T-helper 1 cell treated with Interleukin-12 subunit alpha and Interleukin-12 subunit beta and Interleukin-4 antibody, amounts not matched to agents 30 μg/mL and 1 μg/mL, for 36 hours (primary cell): ENCODE results near the gene ACAD11.

Experiments used
- H3K27ac Mint-ChIP-seq: one replicate; pipeline ENCODE4 v1.8.0; 2021; ENCODE audit warnings: mild to moderate bottlenecking, mixed read lengths
- H3K27me3 Mint-ChIP-seq: one replicate; pipeline ENCODE4 v1.8.0; 2021; ENCODE audit warnings: low read depth, mixed read lengths
- H3K36me3 Mint-ChIP-seq: one replicate; pipeline ENCODE4 v1.8.0; 2021; ENCODE audit warnings: low read depth, mixed read lengths
- H3K4me1 Mint-ChIP-seq: one replicate; pipeline ENCODE4 v1.8.0; 2021; ENCODE audit warnings: low read depth, mixed read lengths
- H3K4me3 Mint-ChIP-seq: one replicate; pipeline ENCODE4 v1.8.0; 2021; ENCODE audit warnings: mild to moderate bottlenecking, moderate library complexity, mixed read lengths
- H3K9me3 Mint-ChIP-seq: one replicate; pipeline ENCODE4 v1.8.0; 2021; ENCODE audit warnings: mixed read lengths

Gene ACAD11, protein sequence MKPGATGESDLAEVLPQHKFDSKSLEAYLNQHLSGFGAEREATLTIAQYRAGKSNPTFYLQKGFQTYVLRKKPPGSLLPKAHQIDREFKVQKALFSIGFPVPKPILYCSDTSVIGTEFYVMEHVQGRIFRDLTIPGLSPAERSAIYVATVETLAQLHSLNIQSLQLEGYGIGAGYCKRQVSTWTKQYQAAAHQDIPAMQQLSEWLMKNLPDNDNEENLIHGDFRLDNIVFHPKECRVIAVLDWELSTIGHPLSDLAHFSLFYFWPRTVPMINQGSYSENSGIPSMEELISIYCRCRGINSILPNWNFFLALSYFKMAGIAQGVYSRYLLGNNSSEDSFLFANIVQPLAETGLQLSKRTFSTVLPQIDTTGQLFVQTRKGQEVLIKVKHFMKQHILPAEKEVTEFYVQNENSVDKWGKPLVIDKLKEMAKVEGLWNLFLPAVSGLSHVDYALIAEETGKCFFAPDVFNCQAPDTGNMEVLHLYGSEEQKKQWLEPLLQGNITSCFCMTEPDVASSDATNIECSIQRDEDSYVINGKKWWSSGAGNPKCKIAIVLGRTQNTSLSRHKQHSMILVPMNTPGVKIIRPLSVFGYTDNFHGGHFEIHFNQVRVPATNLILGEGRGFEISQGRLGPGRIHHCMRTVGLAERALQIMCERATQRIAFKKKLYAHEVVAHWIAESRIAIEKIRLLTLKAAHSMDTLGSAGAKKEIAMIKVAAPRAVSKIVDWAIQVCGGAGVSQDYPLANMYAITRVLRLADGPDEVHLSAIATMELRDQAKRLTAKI

DNA sequence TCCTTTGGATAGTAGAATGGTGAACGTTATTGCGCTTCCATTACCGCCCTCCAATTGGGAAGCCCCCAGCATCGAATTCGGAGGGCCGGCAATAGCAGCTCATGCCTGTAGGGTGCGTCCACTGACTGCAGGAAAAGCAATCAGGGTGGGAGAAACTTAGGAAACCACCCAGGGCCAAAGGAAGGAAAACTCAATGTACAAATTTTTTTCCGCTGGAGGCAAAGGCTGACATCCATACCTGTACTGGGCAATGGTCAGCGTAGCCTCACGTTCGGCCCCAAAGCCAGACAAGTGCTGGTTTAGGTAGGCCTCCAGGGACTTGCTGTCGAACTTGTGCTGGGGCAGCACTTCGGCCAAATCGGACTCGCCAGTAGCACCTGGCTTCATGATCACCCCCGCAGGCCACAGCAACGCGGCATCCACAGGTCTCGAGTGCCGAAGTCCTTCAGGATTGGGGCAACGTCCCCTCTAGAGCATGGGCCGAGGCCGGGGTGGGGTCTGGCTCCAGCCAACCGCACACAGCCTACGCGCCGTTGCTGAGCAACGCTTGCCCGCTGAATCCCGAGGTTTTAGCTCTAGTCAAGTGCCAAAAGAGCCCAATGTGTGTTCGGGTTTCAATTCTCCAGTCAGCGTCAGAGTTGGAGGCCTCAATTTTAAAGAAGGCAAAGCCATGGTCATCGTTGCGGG is at the start of gene ACAD11:
ACAD11 (minus strand) TSS at position 445 of the 687 bp plus-strand sequence; CDS start at position 387, 58 bp downstream.
- Mint-ChIP-seq H3K4me1 (peaks cover 29% of the 10 kb centered on the region), H3K36me3 (no peaks in the 10 kb centered on the region), H3K9me3 (no peaks in the 10 kb centered on the region)

DNA sequence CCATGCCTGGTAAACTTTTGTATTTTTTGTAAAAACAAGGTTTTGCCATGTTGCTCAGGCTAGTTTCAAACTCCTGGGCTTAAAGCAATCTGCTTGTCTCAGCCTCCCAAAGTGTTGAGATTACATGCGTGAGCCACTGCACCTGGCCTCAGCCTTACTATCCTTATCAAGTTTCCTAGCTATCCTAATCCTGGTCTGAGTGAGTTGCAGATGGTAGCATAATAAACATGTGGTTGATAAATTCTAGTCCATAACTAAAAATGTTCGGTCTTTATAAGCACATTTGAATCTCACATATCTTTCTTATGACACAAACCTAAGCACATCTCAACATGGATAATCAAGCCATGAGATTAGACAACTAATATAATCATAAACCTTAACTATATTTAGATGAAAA is 44.1 kb upstream of the ACAD11 start:
- Mint-ChIP-seq H3K4me3 (no peak overlapping the region), H3K9me3 (no peaks in the 10 kb centered on the region), H3K27me3 (no peaks in the 10 kb centered on the region), H3K27ac (no peak overlapping the region), H3K4me1 (no peaks in the 10 kb centered on the region), H3K36me3 (peaks cover 42% of the 10 kb centered on the region)

More for the DNA sequence above, at the start of gene ACAD11:
- H3K4me3 Mint-ChIP-seq = peak within 1 kb of the TSS; percentile 96
- H3K27ac Mint-ChIP-seq = peak within 1 kb of the TSS; percentile 97
- no peaks in the 10 kb centered on the region for H3K27me3 Mint-ChIP-seq

DNA sequence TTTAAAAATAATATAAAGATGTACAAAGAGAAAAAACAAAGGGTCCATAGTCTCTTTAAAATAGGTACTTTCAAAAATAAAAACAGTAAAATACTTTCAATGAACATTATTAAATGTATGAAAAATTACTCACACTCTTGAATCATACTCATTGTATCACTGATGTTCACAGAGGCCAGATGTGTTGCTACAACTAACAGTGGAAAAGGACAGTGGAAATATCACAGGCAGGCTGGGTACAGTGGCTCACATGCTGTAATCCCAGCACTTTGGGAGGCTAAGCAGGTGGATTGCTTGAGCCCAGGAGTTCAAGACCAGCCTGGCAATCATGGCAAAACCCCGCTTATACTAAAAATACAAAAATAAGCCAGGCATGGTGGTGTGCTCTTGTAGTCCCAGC is 35.8 kb upstream of the ACAD11 start:
- Mint-ChIP-seq H3K9me3 (no peaks in the 10 kb centered on the region), H3K36me3 (peaks cover 29% of the 10 kb centered on the region), H3K27me3 (no peaks in the 10 kb centered on the region), H3K27ac (no peak overlapping the region), H3K4me3 (no peak overlapping the region), H3K4me1 (no peaks in the 10 kb centered on the region)

DNA sequence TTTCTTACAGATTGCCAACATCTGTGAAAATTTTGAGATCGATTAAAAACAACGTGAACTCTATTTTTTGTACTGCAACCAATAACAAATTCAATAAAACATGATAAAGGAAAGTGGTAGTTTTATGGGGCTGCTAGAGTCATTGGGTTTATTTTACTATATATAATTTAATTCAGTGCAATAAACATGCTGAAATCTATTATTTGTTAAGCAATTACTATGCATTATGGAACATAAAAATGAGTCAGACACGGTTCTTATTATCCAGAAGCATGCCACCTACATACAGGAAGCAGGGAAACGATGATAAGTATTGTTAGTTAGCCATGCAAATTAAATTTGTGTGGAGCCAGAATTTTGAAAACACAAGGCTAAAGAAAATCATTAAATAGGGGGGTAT is 35.4 kb upstream of the ACAD11 start:
- H3K9me3 Mint-ChIP-seq = no peaks in the 10 kb centered on the region
- H3K27ac Mint-ChIP-seq = no peak overlapping the region
- peaks cover 30% of the 10 kb centered on the region for H3K36me3 Mint-ChIP-seq
- H3K4me1 Mint-ChIP-seq = no peaks in the 10 kb centered on the region
- no peaks in the 10 kb centered on the region for H3K27me3 Mint-ChIP-seq
- no peak overlapping the region for H3K4me3 Mint-ChIP-seq

DNA sequence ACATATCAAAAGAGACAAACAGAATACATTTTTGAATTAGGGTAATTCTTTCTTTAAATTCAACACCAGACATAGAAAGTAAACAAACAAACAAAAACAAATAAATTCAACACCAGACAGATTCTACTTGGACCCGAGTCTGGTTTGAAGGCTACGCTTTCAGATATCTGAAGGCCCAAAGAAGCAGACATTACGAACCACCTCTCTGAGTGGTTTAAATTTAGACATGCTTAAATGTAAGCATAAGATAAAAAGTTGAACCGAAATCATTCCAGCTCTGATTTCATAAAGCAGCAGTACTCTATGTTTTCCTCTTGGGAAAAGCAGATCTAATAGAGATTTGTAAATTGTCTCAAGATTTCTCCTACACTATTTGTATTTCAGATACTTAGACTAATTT is 30.4 kb upstream of the ACAD11 start:
- H3K4me1 Mint-ChIP-seq = no peaks in the 10 kb centered on the region
- no peak overlapping the region for H3K27ac Mint-ChIP-seq
- no peak overlapping the region for H3K4me3 Mint-ChIP-seq
- H3K36me3 Mint-ChIP-seq = peaks cover 31% of the 10 kb centered on the region
- no peaks in the 10 kb centered on the region for H3K9me3 Mint-ChIP-seq
- H3K27me3 Mint-ChIP-seq = no peaks in the 10 kb centered on the region

DNA sequence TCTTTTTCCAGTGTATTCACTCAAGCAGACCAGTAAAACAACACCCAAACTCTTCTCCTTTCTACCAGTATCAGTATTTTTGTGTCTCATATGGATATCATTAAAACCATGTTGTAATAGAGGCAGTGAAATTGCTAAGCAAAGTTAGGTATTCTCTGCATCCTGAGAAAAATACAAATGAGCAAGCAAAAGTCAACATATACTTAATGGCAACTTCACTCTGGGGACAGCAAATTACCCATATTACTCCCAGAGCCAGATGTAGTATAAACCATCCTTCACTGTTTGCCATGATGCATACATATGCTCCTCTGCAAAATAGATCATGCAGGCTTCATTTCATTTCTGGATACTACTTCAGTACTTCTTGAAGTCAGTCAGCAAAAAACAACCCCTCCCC is 22.6 kb upstream of the ACAD11 start:
- peaks cover 18% of the 10 kb centered on the region for H3K36me3 Mint-ChIP-seq
- no peaks in the 10 kb centered on the region for H3K9me3 Mint-ChIP-seq
- H3K4me1 Mint-ChIP-seq = no peaks in the 10 kb centered on the region
- no peak overlapping the region for H3K4me3 Mint-ChIP-seq
- no peak overlapping the region for H3K27ac Mint-ChIP-seq
- H3K27me3 Mint-ChIP-seq = no peaks in the 10 kb centered on the region

DNA sequence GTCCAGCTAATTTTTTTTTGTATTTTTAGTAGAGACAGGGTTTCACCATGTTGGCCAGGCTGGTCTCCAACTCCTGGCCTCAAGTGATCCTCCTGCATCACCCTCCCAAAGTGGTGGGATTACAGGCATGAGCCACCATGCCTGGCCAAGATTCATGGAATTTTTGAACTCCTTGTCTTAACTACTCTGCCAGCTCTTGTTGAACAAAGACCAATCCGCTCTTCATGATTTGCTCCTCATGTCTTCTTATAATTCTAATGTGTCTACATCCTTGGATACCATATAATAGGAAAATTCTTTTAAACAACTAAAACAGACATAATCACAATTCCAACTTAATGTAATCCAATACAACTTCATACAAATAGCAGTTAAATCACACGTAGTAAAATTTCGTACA is 21.8 kb upstream of the ACAD11 start:
- Mint-ChIP-seq H3K36me3 (peaks cover 22% of the 10 kb centered on the region), H3K27me3 (no peaks in the 10 kb centered on the region), H3K4me1 (no peaks in the 10 kb centered on the region), H3K9me3 (no peaks in the 10 kb centered on the region), H3K4me3 (no peak overlapping the region), H3K27ac (no peak overlapping the region)

DNA sequence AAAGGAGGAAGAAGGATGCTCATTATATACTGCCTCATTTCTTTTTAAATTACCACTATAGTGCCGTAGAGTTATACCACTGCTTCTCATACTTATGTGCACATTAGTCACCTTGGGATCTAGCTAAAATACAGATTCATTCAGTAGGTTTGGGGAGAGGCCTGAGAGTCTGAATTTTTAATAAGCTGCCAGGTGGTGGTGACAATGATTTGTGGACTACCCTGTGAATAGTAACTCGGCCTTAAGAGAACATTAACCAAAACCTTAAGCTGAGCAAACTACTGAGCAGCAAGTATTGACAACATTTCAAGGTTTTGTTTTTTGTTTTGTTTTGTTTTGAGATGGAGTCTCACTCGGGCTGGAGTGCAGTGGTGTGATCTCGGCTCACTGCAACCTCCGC is 20.3 kb upstream of the ACAD11 start:
- no peaks in the 10 kb centered on the region for H3K4me1 Mint-ChIP-seq
- H3K27ac Mint-ChIP-seq = no peak overlapping the region
- H3K27me3 Mint-ChIP-seq = no peaks in the 10 kb centered on the region
- H3K4me3 Mint-ChIP-seq = no peak overlapping the region
- H3K9me3 Mint-ChIP-seq = no peaks in the 10 kb centered on the region
- H3K36me3 Mint-ChIP-seq = peaks cover 27% of the 10 kb centered on the region

DNA sequence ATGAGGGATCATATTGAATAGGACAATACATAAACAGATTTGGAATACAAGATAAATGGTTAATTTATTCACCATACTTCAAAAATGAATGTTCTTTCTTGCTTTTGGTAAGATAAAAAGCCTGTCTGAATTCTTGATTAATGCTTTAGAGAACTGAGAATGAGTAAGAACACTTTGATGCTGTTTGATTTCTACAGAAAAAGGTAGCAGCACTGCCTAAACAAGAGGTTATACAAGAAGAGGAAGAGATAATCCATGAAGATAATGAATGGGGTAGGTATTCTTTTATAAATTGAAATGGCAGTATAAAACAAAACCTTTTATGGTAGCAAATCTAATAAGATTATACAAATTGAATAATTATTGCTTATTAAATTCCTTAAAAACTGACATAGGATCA is 15.8 kb upstream of the ACAD11 start:
- Mint-ChIP-seq H3K27ac (no peak overlapping the region), H3K4me1 (peaks cover 1% of the 10 kb centered on the region)

DNA sequence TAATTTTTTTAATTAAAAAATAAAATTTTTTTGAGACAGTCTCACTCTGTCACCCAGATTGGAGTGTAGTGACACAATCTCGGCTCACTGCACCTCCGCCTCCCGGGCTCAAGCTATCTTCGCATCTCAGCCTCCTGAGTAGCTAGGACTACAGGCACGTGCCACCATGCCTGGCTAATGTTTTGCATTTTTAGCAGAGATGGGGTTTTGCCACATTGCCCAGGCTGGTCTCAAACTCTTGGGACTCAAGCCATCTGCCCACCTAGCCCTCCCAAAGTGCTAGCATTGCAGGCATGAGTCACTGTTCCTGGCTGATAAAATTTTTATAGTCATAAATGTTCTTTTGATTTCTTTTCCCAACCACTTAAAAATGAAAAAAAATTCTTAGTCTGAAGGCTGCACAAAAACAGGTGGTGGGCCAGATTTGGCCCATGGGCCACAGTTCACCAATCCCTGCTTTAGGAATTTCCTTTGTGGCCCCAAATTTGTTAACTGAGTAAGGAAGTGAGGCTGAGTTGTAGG is 9.7 kb upstream of the ACAD11 start:
- peaks cover 17% of the 10 kb centered on the region for H3K36me3 Mint-ChIP-seq
- H3K4me1 Mint-ChIP-seq = peaks cover 9% of the 10 kb centered on the region
- no peaks in the 10 kb centered on the region for H3K27me3 Mint-ChIP-seq
- no peak overlapping the region for H3K4me3 Mint-ChIP-seq
- H3K27ac Mint-ChIP-seq = no peak overlapping the region
- H3K9me3 Mint-ChIP-seq = no peaks in the 10 kb centered on the region

More for the DNA sequence above, 15.8 kb upstream of the ACAD11 start:
- H3K27me3 Mint-ChIP-seq = no peaks in the 10 kb centered on the region
- no peak overlapping the region for H3K4me3 Mint-ChIP-seq
- H3K9me3 Mint-ChIP-seq = no peaks in the 10 kb centered on the region
- peaks cover 23% of the 10 kb centered on the region for H3K36me3 Mint-ChIP-seq

DNA sequence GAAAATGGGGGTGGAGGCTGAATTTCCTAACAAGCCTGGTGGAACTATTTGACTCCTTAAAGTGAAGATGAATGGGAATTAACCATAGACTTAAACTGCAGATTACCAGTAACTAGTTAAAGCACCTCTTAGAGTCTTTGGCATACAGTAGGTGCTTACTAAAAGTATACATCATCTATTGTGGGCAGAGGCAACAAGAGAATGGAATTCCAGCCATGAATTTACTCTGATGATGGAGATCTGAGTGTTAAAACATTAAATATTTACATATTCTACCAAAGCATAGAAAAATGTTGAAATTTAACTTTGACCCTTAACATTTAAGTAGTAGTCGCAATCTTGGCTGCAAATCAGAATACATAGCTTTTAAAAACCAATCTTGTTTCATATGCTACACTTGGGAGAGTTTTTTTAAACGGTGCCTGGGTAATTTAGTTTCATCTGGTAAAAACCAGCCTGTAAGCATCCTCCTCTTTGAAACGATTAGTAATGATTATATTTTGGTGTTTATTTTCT is 5.7 kb upstream of the ACAD11 start:
- no peaks in the 10 kb centered on the region for H3K9me3 Mint-ChIP-seq
- peaks cover 23% of the 10 kb centered on the region for H3K4me1 Mint-ChIP-seq
- H3K36me3 Mint-ChIP-seq = peaks cover 12% of the 10 kb centered on the region
- H3K4me3 Mint-ChIP-seq = no peak overlapping the region
- no peaks in the 10 kb centered on the region for H3K27me3 Mint-ChIP-seq
- no peak overlapping the region for H3K27ac Mint-ChIP-seq

DNA sequence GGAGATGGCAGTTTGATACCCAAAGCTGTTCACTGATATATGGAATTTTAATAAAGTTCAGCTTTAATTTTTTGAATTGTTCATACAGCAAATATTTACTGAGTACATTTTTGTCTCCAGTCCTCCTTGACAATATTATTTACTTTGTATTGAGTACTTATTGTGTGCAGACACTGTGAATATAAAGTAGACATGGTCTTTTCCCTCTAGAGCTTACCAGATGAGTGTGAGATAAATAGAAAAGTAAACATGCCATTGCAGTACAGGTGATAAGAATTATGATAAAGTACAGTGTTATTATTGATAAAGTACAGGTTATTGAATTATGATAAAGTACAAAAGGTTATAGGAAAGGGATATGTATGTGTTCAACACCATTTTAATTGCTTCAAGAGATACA is 2.6 kb upstream of the ACAD11 start:
- no peak overlapping the region for H3K4me3 Mint-ChIP-seq

DNA sequence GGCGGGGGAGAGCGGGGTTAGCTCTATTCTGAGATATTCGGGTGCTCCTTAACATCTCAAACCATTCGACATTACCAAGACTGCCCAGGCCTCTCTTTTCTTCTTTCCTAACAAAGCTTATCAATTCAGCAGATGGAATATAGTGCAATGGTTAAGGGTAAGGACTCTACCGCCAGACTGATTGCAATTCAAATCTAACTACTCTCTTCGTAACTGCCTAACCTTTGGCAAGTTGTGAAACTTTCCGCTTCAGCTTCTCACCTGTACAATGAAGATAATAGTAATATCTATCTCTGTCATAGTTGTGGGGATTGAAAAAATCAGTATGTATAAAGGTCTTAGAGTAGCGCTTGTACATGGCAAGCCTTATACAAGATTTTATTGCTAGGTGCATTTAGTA is 1.5 kb upstream of the ACAD11 start:
- H3K27ac Mint-ChIP-seq = peak overlapping the region; percentile 97
- H3K36me3 Mint-ChIP-seq = peaks cover 7% of the 10 kb centered on the region

More for the DNA sequence above, 2.6 kb upstream of the ACAD11 start:
- peaks cover 8% of the 10 kb centered on the region for H3K36me3 Mint-ChIP-seq
- H3K9me3 Mint-ChIP-seq = no peaks in the 10 kb centered on the region
- no peaks in the 10 kb centered on the region for H3K27me3 Mint-ChIP-seq
- H3K27ac Mint-ChIP-seq = no peak overlapping the region
- peaks cover 30% of the 10 kb centered on the region for H3K4me1 Mint-ChIP-seq

DNA sequence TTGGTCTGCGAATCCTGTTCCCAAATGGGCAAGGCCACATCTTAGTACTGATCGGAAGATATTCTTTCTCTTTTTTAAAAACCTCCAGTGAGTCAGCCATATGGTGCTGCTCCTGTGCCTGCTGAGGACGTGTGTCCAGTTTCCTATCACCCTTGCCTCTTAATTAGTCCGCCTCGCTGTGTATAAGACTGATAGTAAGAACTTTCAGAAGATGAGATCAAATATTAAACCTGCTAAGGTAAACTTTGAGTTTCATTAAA is 1.1 kb upstream of the ACAD11 start:
- peak overlapping the region; percentile 97 for H3K27ac Mint-ChIP-seq
- peaks cover 4% of the 10 kb centered on the region for H3K36me3 Mint-ChIP-seq
- peaks cover 32% of the 10 kb centered on the region for H3K4me1 Mint-ChIP-seq
- peak overlapping the region; percentile 96 for H3K4me3 Mint-ChIP-seq
- no peaks in the 10 kb centered on the region for H3K9me3 Mint-ChIP-seq
- H3K27me3 Mint-ChIP-seq = no peaks in the 10 kb centered on the region

More for the DNA sequence above, 1.5 kb upstream of the ACAD11 start:
- no peaks in the 10 kb centered on the region for H3K27me3 Mint-ChIP-seq
- H3K9me3 Mint-ChIP-seq = no peaks in the 10 kb centered on the region
- peak overlapping the region; percentile 96 for H3K4me3 Mint-ChIP-seq
- H3K4me1 Mint-ChIP-seq = peaks cover 32% of the 10 kb centered on the region
